ENCODE measurements around the gene SDHD.

SDHD gene

GRCh38 chr11:112103446-112103845 lies 16.8 kb downstream of the SDHD start:
- DNase-seq: no peak

- no peak for DNase-seq
Measured at GRCh38 chr11:112106070-112106469, 19.4 kb downstream of the SDHD start.

- DNase-seq: peak in 1 of 2 experiments; percentile 40
Measured at GRCh38 chr11:112113539-112114457, 27.1 kb downstream of the SDHD start.

- no peak for DNase-seq
Measured at GRCh38 chr11:112114460-112114859, 27.8 kb downstream of the SDHD start.

GRCh38 chr11:112115386-112115785 lies 28.7 kb downstream of the SDHD start:
- DNase-seq: no peak

- DNase-seq: no peak
Measured at GRCh38 chr11:112118176-112118575, 31.5 kb downstream of the SDHD start.

GRCh38 chr11:112121981-112122615 lies 35.4 kb downstream of the SDHD start:
- DNase-seq: no peak

- DNase-seq: no peak
Measured at GRCh38 chr11:112123129-112123528, 36.5 kb downstream of the SDHD start.

- no peak for DNase-seq
Measured at GRCh38 chr11:112127056-112127455, 40.4 kb downstream of the SDHD start.

- DNase-seq: peak; percentile 34 to 58
Measured at GRCh38 chr11:112128483-112129121, 41.9 kb downstream of the SDHD start.

- DNase-seq: no peak
Measured at GRCh38 chr11:112129656-112130055, 43.0 kb downstream of the SDHD start.

- DNase-seq: no peak
Measured at GRCh38 chr11:112132737-112133136, 46.1 kb downstream of the SDHD start.

GRCh38 chr11:112134473-112134872 lies 47.8 kb downstream of the SDHD start:
- DNase-seq: no peak

- DNase-seq: no peak
Measured at GRCh38 chr11:112143597-112143996, 56.9 kb downstream of the SDHD start.
